PC-3 (cell line): ENCODE data around the gene SDSL. TPM values are rescaled to one million over a fixed set of nuclear protein-coding genes. Genes with fewer than 3 reads are reported as not detected.

ENCODE experiments used
- ATAC-seq: fragments of 200-7000 bp; cut with Tn5 transposase; 2 replicates; pipeline ENCODE4 v1.9.1; 2020; ENCODE audit warnings: mild to moderate bottlenecking, moderate library complexity
- BruUV-seq: library from RNA; stranded (reverse); fragments of 400-500 nt; replicated peaks from 2 replicates; lab custom pipeline; 2021; lab: Mats Ljungman, UMichigan
- CTCF ChIA-PET: fragments of 300-600 bp; sonication (Branson Sonifier 250); formaldehyde crosslinking; loops from one replicate; lab custom pipeline; 2022; ENCODE audit warnings: antibody characterized with exemption; lab: Charles Lee
- POLR2A ChIA-PET: fragments of 300-600 bp; sonication (Branson Sonifier 250); formaldehyde crosslinking; loops from one replicate; lab custom pipeline; 2022; ENCODE audit warnings: antibody characterized with exemption; ENCODE audit not compliant: unreplicated experiment; lab: Charles Lee
- DNase-seq: peaks from one replicate; pipeline ENCODE4 v3.0.0-alpha.2; 2015
- H2AFZ ChIP-seq: fragments of 300-600 bp; sonication (generic); 2 replicates; pipeline ENCODE4 v1.6.0; 2016; ENCODE audit warnings: antibody characterized with exemption, low read length
- H3F3A ChIP-seq: fragments of 300-600 bp; sonication (generic); one replicate; pipeline ENCODE4 v1.6.0; 2017; ENCODE audit warnings: antibody characterized with exemption, low read length, control low read depth, mild to moderate bottlenecking; ENCODE audit not compliant: unreplicated experiment
- H3K27ac ChIP-seq: fragments of 300-600 bp; sonication (generic); 2 replicates; pipeline ENCODE4 v1.5.1; 2016; ENCODE audit warnings: mild to moderate bottlenecking, low read length
- H3K27me3 ChIP-seq: fragments of 300-600 bp; sonication (generic); 2 replicates; pipeline ENCODE4 v1.6.1; 2016; ENCODE audit warnings: low read length, mixed read lengths
- H3K36me3 ChIP-seq: fragments of 300-600 bp; sonication (generic); 2 replicates; pipeline ENCODE4 v1.6.1; 2016; ENCODE audit warnings: low read depth, mixed run types, low read length, mixed read lengths
- H3K4me1 ChIP-seq: fragments of 300-600 bp; sonication (generic); 2 replicates; pipeline ENCODE4 v1.5.1; 2016; ENCODE audit warnings: low read length; ENCODE audit not compliant: insufficient read depth
- H3K4me2 ChIP-seq: fragments of 300-600 bp; sonication (generic); 2 replicates; pipeline ENCODE4 v1.6.0; 2016; ENCODE audit warnings: low read length
- H3K4me3 ChIP-seq: fragments of 300-600 bp; sonication (generic); 2 replicates; pipeline ENCODE4 v1.5.1; 2016; ENCODE audit warnings: mild to moderate bottlenecking, low read length, mixed read lengths
- H3K79me2 ChIP-seq: fragments of 300-600 bp; sonication (generic); 2 replicates; pipeline ENCODE4 v1.6.1; 2017; ENCODE audit warnings: low read length, mixed read lengths
- H3K9ac ChIP-seq: fragments of 300-600 bp; sonication (generic); 2 replicates; pipeline ENCODE4 v1.6.0; 2016; ENCODE audit warnings: mild to moderate bottlenecking, low read length
- H3K9me2 ChIP-seq: fragments of 300-600 bp; sonication (generic); replicated peaks from 2 replicates; pipeline ENCODE4 v1.6.1; 2016; ENCODE audit warnings: mixed run types, low read length, mixed read lengths
- H3K9me3 ChIP-seq: fragments of 300-600 bp; sonication (generic); 2 replicates; pipeline ENCODE4 v1.6.1; 2016; ENCODE audit warnings: low read length, mixed read lengths
- H4K20me1 ChIP-seq: fragments of 300-600 bp; sonication (generic); 2 replicates; pipeline ENCODE4 v1.6.1; 2016; ENCODE audit warnings: low read length, mixed read lengths
- CTCF ChIP-seq: fragments of 300-600 bp; sonication (generic); conservative IDR thresholded peaks from 2 replicates; pipeline ENCODE4 v1.5.1; 2017; ENCODE audit warnings: antibody characterized with exemption, low read depth, mild to moderate bottlenecking, low read length
- EZH2 ChIP-seq: fragments of 300-600 bp; sonication (generic); IDR thresholded peaks from one replicate; pipeline ENCODE4 v1.6.1; 2017; ENCODE audit warnings: antibody characterized with exemption, mild to moderate bottlenecking, low read length; ENCODE audit not compliant: unreplicated experiment
- EZH2phosphoT487 ChIP-seq: fragments of 300-600 bp; sonication (generic); IDR thresholded peaks from 2 replicates; pipeline ENCODE4 v1.6.1; 2018; ENCODE audit warnings: mild to moderate bottlenecking, antibody characterized with exemption, low read length, borderline replicate concordance
- intact Hi-C: fragments of 100-400 bp; cut with micrococcal nuclease; formaldehyde crosslinking; loops from 2 replicates; pipeline ENCODE4 v1.9.0; 2023
- total RNA-seq: library from RNA; depleted of rRNA; stranded (reverse); fragments of >200 nt; gene quantifications from 2 replicates; pipeline ENCODE4 v1.2.3, GENCODE V29; 2014

SDSL gene
- total RNA-seq, 1 experiment from 2014 or later: 14.0 TPM

DNA sequence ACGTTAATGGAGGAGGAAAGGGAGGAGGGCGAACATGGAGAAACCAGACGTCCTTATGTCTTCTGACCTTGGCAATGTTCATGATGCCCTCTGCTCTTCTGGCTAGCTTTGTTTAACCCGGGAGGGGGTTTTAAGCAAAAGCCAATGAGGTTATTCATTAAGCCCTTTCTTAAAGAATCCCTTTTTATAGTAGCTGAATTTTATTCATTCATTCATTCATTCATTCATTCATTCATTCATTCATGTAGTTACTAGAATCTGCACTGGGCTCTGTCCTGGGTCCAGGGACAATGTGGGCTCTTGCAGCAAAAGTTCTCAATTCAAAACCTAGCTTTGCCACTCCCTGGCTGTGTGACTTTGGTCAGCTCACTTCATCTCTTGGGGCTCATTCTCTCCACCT lies 35.5 kb downstream of the SDSL start:
- Histone ChIP-seq H4K20me1 (no peaks in the 10 kb centered on the region), H3F3A (no peaks in the 10 kb centered on the region), H3K27me3 (no peaks in the 10 kb centered on the region), H3K4me2 (no peak overlapping the region), H3K27ac (no peak overlapping the region), H3K79me2 (no peaks in the 10 kb centered on the region), H3K4me1 (peaks cover 14% of the 10 kb centered on the region), H3K36me3 (no peaks in the 10 kb centered on the region), H3K9ac (no peak overlapping the region), H3K9me2 (no peaks in the 10 kb centered on the region), H3K4me3 (no peak overlapping the region), H3K9me3 (no peaks in the 10 kb centered on the region), H2AFZ (no peak overlapping the region)
- BruUV-seq: no TSS peak
- ATAC-seq (no peak), DNase-seq (no peak)
- ChIA-PET CTCF (no interaction called here), POLR2A (no interaction called here)
- TF ChIP-seq CTCF (no peak), EZH2phosphoT487 (no peak), EZH2 (no peak)
- intact Hi-C loops: no loop called here

GRCh38 chr12:113459981-113460380 lies 37.8 kb downstream of the SDSL start:
- Histone ChIP-seq H3K4me2 (no peak overlapping the region), H4K20me1 (no peaks in the 10 kb centered on the region), H3K4me1 (peaks cover 17% of the 10 kb centered on the region), H3K79me2 (no peaks in the 10 kb centered on the region), H3K9me3 (no peaks in the 10 kb centered on the region), H3K4me3 (no peak overlapping the region), H3K27me3 (peaks cover 22% of the 10 kb centered on the region), H3K9ac (no peak overlapping the region), H3K36me3 (no peaks in the 10 kb centered on the region), H2AFZ (no peak overlapping the region), H3K9me2 (no peaks in the 10 kb centered on the region), H3F3A (no peaks in the 10 kb centered on the region), H3K27ac (no peak overlapping the region)
- ChIA-PET POLR2A (no interaction called here), CTCF (interaction anchor here (0.7 kb wide), 1 partner anchor 21 kb away, joined by 3 read pairs; no protein-coding TSS in a partner anchor)
- ATAC-seq (no peak), DNase-seq (no peak)
- TF ChIP-seq CTCF (no peak), EZH2 (no peak)
- intact Hi-C loops: loop anchor here (5.0 to 10.0 kb wide), 2 partner anchors 277 to 325 kb away; no protein-coding TSS in a partner anchor
- BruUV-seq: no TSS peak

GRCh38 chr12:113461666-113462065 lies 39.5 kb downstream of the SDSL start:
- POLR2A ChIA-PET: no interaction called here
- H3K27me3 ChIP-seq: peaks cover 39% of the 10 kb centered on the region
- no peak overlapping the region for H3K4me3 ChIP-seq
- H3K79me2 ChIP-seq: no peaks in the 10 kb centered on the region
- H2AFZ ChIP-seq: no peak overlapping the region
- CTCF ChIA-PET: interaction anchor here (1.0 to 1.1 kb wide), 2 partner anchors 357 to 448 kb away, joined by 5 to 6 read pairs; no protein-coding TSS in a partner anchor
- H4K20me1 ChIP-seq: no peaks in the 10 kb centered on the region
- no peaks in the 10 kb centered on the region for H3K36me3 ChIP-seq
- no peaks in the 10 kb centered on the region for H3F3A ChIP-seq
- H3K4me1 ChIP-seq: peaks cover 7% of the 10 kb centered on the region
- no peak overlapping the region for H3K9ac ChIP-seq
- DNase-seq (peak; percentile 57), ATAC-seq (peak; percentile 17)
- H3K27ac ChIP-seq: no peak overlapping the region
- no peaks in the 10 kb centered on the region for H3K9me2 ChIP-seq
- peak; percentile 68 for TF ChIP-seq CTCF
- TF ChIP-seq EZH2: no peak
- no peak overlapping the region for H3K4me2 ChIP-seq
- H3K9me3 ChIP-seq: no peaks in the 10 kb centered on the region
- no TSS peak for BruUV-seq
- intact Hi-C loops: loop anchor here (1.0 to 10.0 kb wide), 3 partner anchors 276 to 451 kb away; no protein-coding TSS in a partner anchor
